Activated CD4-positive, alpha-beta T cell treated with anti-CD3 and anti-CD28 coated beads for 36 hours (primary cell): ENCODE measurements around the gene CASD1. TPM values are rescaled to one million over a fixed set of nuclear protein-coding genes. Genes with fewer than 3 reads are reported as not detected.

Source experiments
- ATAC-seq: fragments of 200-7000 bp; cut with Tn5 transposase; one replicate; pipeline ENCODE4 v1.10.0; 2021; ENCODE audit warnings: mild to moderate bottlenecking, moderate library complexity
- CTCF ChIA-PET: fragments of 350-600 bp; sonication (Branson Sonifier 250); formaldehyde crosslinking; loops from one replicate; lab custom pipeline; 2021; ENCODE audit warnings: antibody characterized with exemption; lab: Charles Lee
- POLR2A ChIA-PET: fragments of 350-600 bp; sonication (Branson Sonifier 250); formaldehyde crosslinking; loops from one replicate; lab custom pipeline; 2021; ENCODE audit warnings: antibody characterized with exemption, inconsistent platforms; lab: Charles Lee
- DNase-seq: peaks from one replicate; pipeline ENCODE4 v3.0.0-alpha.2; 2020
- H3K27ac Mint-ChIP-seq: one replicate; pipeline ENCODE4 v1.8.0; 2021; ENCODE audit warnings: mixed read lengths
- H3K27me3 Mint-ChIP-seq: one replicate; pipeline ENCODE4 v1.8.0; 2021; ENCODE audit warnings: mixed read lengths
- H3K36me3 Mint-ChIP-seq: one replicate; pipeline ENCODE4 v1.8.0; 2021; ENCODE audit warnings: low read depth, mixed read lengths
- H3K4me1 Mint-ChIP-seq: one replicate; pipeline ENCODE4 v1.8.0; 2021; ENCODE audit warnings: mixed read lengths
- H3K4me3 Mint-ChIP-seq: one replicate; pipeline ENCODE4 v1.8.0; 2021; ENCODE audit warnings: mild to moderate bottlenecking, moderate library complexity, mixed read lengths
- H3K9me3 Mint-ChIP-seq: one replicate; pipeline ENCODE4 v1.8.0; 2021; ENCODE audit warnings: low read depth, mixed read lengths
- intact Hi-C, 2 experiments: fragments of 100-400 bp; cut with DNase I in 1 of 2; cut with micrococcal nuclease in 1 of 2; formaldehyde crosslinking; loops; one replicate each; pipeline versions ENCODE4 v1.14.2 to v1.15.1; 2022 to 2024; cut with DNase I, micrococcal nuclease
- total RNA-seq, 2 experiments: library from RNA; stranded (reverse); gene quantifications; one replicate each; pipeline ENCODE4 v1.2.3, GENCODE V29; 2021

Gene CASD1
- total RNA-seq, 2 experiments from 2014 or later = 11.2 to 14.3 TPM

GRCh38 chr7:94561841-94562514 lies 52.4 kb downstream of the CASD1 start:
- H3K9me3 Mint-ChIP-seq = no peaks in the 10 kb centered on the region
- H3K4me1 Mint-ChIP-seq = no peaks in the 10 kb centered on the region
- H3K36me3 Mint-ChIP-seq = peaks cover 11% of the 10 kb centered on the region
- DNase-seq (no peak), ATAC-seq (no peak)
- no peak overlapping the region for H3K4me3 Mint-ChIP-seq
- POLR2A ChIA-PET = no interaction called here
- H3K27ac Mint-ChIP-seq = no peak overlapping the region
- CTCF ChIA-PET = no interaction called here
- H3K27me3 Mint-ChIP-seq = no peaks in the 10 kb centered on the region
- intact Hi-C loops = no loop called here

- peaks cover 6% of the 10 kb centered on the region for H3K36me3 Mint-ChIP-seq
- CTCF ChIA-PET = no interaction called here
- POLR2A ChIA-PET = no interaction called here
- H3K27me3 Mint-ChIP-seq = no peaks in the 10 kb centered on the region
- H3K4me1 Mint-ChIP-seq = no peaks in the 10 kb centered on the region
- ATAC-seq (no peak), DNase-seq (no peak)
- H3K27ac Mint-ChIP-seq = no peak overlapping the region
- H3K9me3 Mint-ChIP-seq = no peaks in the 10 kb centered on the region
- H3K4me3 Mint-ChIP-seq = no peak overlapping the region
- intact Hi-C loops = no loop called here
Observed at GRCh38 chr7:94562525-94562924, 52.9 kb downstream of the CASD1 start.

GRCh38 chr7:94565247-94565894 lies 55.8 kb downstream of the CASD1 start:
- H3K27ac Mint-ChIP-seq = no peak overlapping the region

GRCh38 chr7:94567396-94567795 lies 57.8 kb downstream of the CASD1 start:
- Mint-ChIP-seq H3K36me3 (peaks cover 20% of the 10 kb centered on the region), H3K4me1 (no peaks in the 10 kb centered on the region), H3K4me3 (no peak overlapping the region), H3K27ac (no peak overlapping the region), H3K9me3 (peaks cover 6% of the 10 kb centered on the region), H3K27me3 (no peaks in the 10 kb centered on the region)
- ATAC-seq (no peak), DNase-seq (no peak)
- ChIA-PET POLR2A (no interaction called here), CTCF (no interaction called here)
- intact Hi-C loops = no loop called here

More at GRCh38 chr7:94565247-94565894, 55.8 kb downstream of the CASD1 start:
- H3K36me3 Mint-ChIP-seq = peaks cover 6% of the 10 kb centered on the region
- ChIA-PET POLR2A (no interaction called here), CTCF (interaction anchor here (0.7 to 1.2 kb wide), 2 partner anchors 10 to 13 kb away, joined by 3 read pairs; no protein-coding TSS in a partner anchor)
- peaks cover 2% of the 10 kb centered on the region for H3K9me3 Mint-ChIP-seq
- ATAC-seq (no peak), DNase-seq (no peak)
- intact Hi-C loops = no loop called here
- H3K4me1 Mint-ChIP-seq = no peaks in the 10 kb centered on the region
- H3K4me3 Mint-ChIP-seq = no peak overlapping the region
- H3K27me3 Mint-ChIP-seq = no peaks in the 10 kb centered on the region

GRCh38 chr7:94571816-94572215 lies 62.2 kb downstream of the CASD1 start:
- POLR2A ChIA-PET = no interaction called here
- intact Hi-C loops = no loop called here
- DNase-seq = no peak
- no peaks in the 10 kb centered on the region for H3K27me3 Mint-ChIP-seq
- no peak for ATAC-seq
- CTCF ChIA-PET = no interaction called here
- H3K36me3 Mint-ChIP-seq = peaks cover 59% of the 10 kb centered on the region
- H3K4me1 Mint-ChIP-seq = no peaks in the 10 kb centered on the region
- no peak overlapping the region for H3K27ac Mint-ChIP-seq
- H3K9me3 Mint-ChIP-seq = peaks cover 34% of the 10 kb centered on the region
- no peak overlapping the region for H3K4me3 Mint-ChIP-seq

- H3K9me3 Mint-ChIP-seq = peaks cover 32% of the 10 kb centered on the region
- ChIA-PET POLR2A (no interaction called here), CTCF (interaction anchor here (1.2 kb wide), 1 partner anchor 10 kb away, joined by 3 read pairs; no protein-coding TSS in a partner anchor)
- H3K4me3 Mint-ChIP-seq = no peak overlapping the region
- H3K4me1 Mint-ChIP-seq = peaks cover 2% of the 10 kb centered on the region
- intact Hi-C loops = no loop called here
- H3K27me3 Mint-ChIP-seq = no peaks in the 10 kb centered on the region
- no peak for DNase-seq
- H3K27ac Mint-ChIP-seq = no peak overlapping the region
- peaks cover 74% of the 10 kb centered on the region for H3K36me3 Mint-ChIP-seq
- no peak for ATAC-seq
Observed at GRCh38 chr7:94575646-94576045, 66.0 kb downstream of the CASD1 start.

GRCh38 chr7:94576316-94576715 lies 66.7 kb downstream of the CASD1 start:
- POLR2A ChIA-PET = no interaction called here
- ATAC-seq (no peak), DNase-seq (no peak)
- H3K36me3 Mint-ChIP-seq = peaks cover 73% of the 10 kb centered on the region
- H3K27me3 Mint-ChIP-seq = no peaks in the 10 kb centered on the region
- peaks cover 2% of the 10 kb centered on the region for H3K4me1 Mint-ChIP-seq
- CTCF ChIA-PET = interaction anchor here (1.0 kb wide), 1 partner anchor 20 kb away, joined by 4 read pairs; no protein-coding TSS in a partner anchor
- no peak overlapping the region for H3K27ac Mint-ChIP-seq
- no peak overlapping the region for H3K4me3 Mint-ChIP-seq
- H3K9me3 Mint-ChIP-seq = peaks cover 32% of the 10 kb centered on the region
- intact Hi-C loops = no loop called here

GRCh38 chr7:94577357-94577756 lies 67.7 kb downstream of the CASD1 start:
- Mint-ChIP-seq H3K4me1 (peaks cover 2% of the 10 kb centered on the region), H3K36me3 (peaks cover 72% of the 10 kb centered on the region), H3K9me3 (peaks cover 28% of the 10 kb centered on the region), H3K4me3 (no peak overlapping the region), H3K27ac (no peak overlapping the region), H3K27me3 (no peaks in the 10 kb centered on the region)
- ATAC-seq (no peak), DNase-seq (no peak)
- CTCF ChIA-PET = interaction anchor here (0.7 to 1.0 kb wide), 2 partner anchors 21 to 219 kb away, joined by 3 to 4 read pairs; no protein-coding TSS in a partner anchor
- POLR2A ChIA-PET = no interaction called here
- intact Hi-C loops = no loop called here

- DNase-seq = no peak
- Mint-ChIP-seq H3K36me3 (peaks cover 61% of the 10 kb centered on the region), H3K27ac (no peak overlapping the region), H3K27me3 (no peaks in the 10 kb centered on the region), H3K4me3 (no peak overlapping the region), H3K9me3 (peaks cover 24% of the 10 kb centered on the region), H3K4me1 (peaks cover 2% of the 10 kb centered on the region)
- CTCF ChIA-PET = no interaction called here
- intact Hi-C loops = no loop called here
- ATAC-seq = no peak
- POLR2A ChIA-PET = no interaction called here
Observed at GRCh38 chr7:94578614-94579013, 69.0 kb downstream of the CASD1 start.

- no peaks in the 10 kb centered on the region for H3K27me3 Mint-ChIP-seq
- CTCF ChIA-PET = no interaction called here
Observed at GRCh38 chr7:94579470-94579869, 69.9 kb downstream of the CASD1 start.

GRCh38 chr7:94580601-94581000 lies 71.0 kb downstream of the CASD1 start:
- intact Hi-C loops = no loop called here
- peak; percentile 78 for ATAC-seq
- no peak for DNase-seq
- Mint-ChIP-seq H3K27me3 (no peaks in the 10 kb centered on the region), H3K4me1 (peaks cover 2% of the 10 kb centered on the region), H3K4me3 (no peak overlapping the region), H3K27ac (no peak overlapping the region), H3K9me3 (peaks cover 9% of the 10 kb centered on the region), H3K36me3 (peaks cover 44% of the 10 kb centered on the region)
- CTCF ChIA-PET = no interaction called here
- POLR2A ChIA-PET = no interaction called here

More at GRCh38 chr7:94579470-94579869, 69.9 kb downstream of the CASD1 start:
- Mint-ChIP-seq H3K9me3 (peaks cover 17% of the 10 kb centered on the region), H3K27ac (no peak overlapping the region), H3K36me3 (peaks cover 53% of the 10 kb centered on the region), H3K4me3 (no peak overlapping the region), H3K4me1 (peaks cover 2% of the 10 kb centered on the region)
- ATAC-seq (no peak), DNase-seq (no peak)
- POLR2A ChIA-PET = no interaction called here
- intact Hi-C loops = no loop called here

GRCh38 chr7:94584113-94584512 lies 74.5 kb downstream of the CASD1 start:
- intact Hi-C loops = no loop called here

More at GRCh38 chr7:94584113-94584512, 74.5 kb downstream of the CASD1 start:
- no peak overlapping the region for H3K4me3 Mint-ChIP-seq
- H3K27me3 Mint-ChIP-seq = no peaks in the 10 kb centered on the region
- POLR2A ChIA-PET = no interaction called here
- no peaks in the 10 kb centered on the region for H3K9me3 Mint-ChIP-seq
- no peak for DNase-seq
- peaks cover 2% of the 10 kb centered on the region for H3K4me1 Mint-ChIP-seq
- ATAC-seq = no peak
- no peak overlapping the region for H3K27ac Mint-ChIP-seq
- peaks cover 26% of the 10 kb centered on the region for H3K36me3 Mint-ChIP-seq
- CTCF ChIA-PET = no interaction called here
